WTC11 (cell line): ENCODE measurements around the gene CFAP126. TPM values are rescaled to one million over a fixed set of nuclear protein-coding genes. Genes with fewer than 3 reads are reported as not detected.

Experiments used
- ATAC-seq: fragments of 200-7000 bp; cut with Tn5 transposase; 2 replicates; pipeline ENCODE4 v1.10.0; 2021; ENCODE audit warnings: mild to moderate bottlenecking, moderate library complexity
- CTCF ChIA-PET: fragments of 300-600 bp; sonication (Branson Sonifier 250); formaldehyde crosslinking; loops from one replicate; lab custom pipeline; 2021; ENCODE audit warnings: antibody characterized with exemption; lab: Charles Lee
- POLR2A ChIA-PET: fragments of 350-600 bp; sonication (Branson Sonifier 250); formaldehyde crosslinking; loops from one replicate; lab custom pipeline; 2021; ENCODE audit warnings: antibody characterized with exemption; lab: Charles Lee
- DNase-seq: peaks from one replicate; pipeline ENCODE4 v3.0.0; 2021; ENCODE audit warnings: low spot score
- H3K27ac Mint-ChIP-seq: 2 replicates; pipeline ENCODE4 v1.8.0; 2021; ENCODE audit warnings: mixed read lengths
- H3K27me3 Mint-ChIP-seq: 2 replicates; pipeline ENCODE4 v1.8.0; 2021; ENCODE audit warnings: low read depth, mild to moderate bottlenecking, moderate library complexity, mixed read lengths
- H3K36me3 Mint-ChIP-seq: 2 replicates; pipeline ENCODE4 v1.8.0; 2021; ENCODE audit warnings: mixed read lengths
- H3K4me1 Mint-ChIP-seq: 2 replicates; pipeline ENCODE4 v1.8.0; 2022; ENCODE audit warnings: mixed read lengths
- H3K4me3 Mint-ChIP-seq: 2 replicates; pipeline ENCODE4 v1.8.0; 2021; ENCODE audit warnings: mild to moderate bottlenecking, moderate library complexity, mixed read lengths
- H3K9me3 Mint-ChIP-seq: 2 replicates; pipeline ENCODE4 v1.8.0; 2021; ENCODE audit warnings: mixed read lengths
- AFF4 ChIP-seq: sonication (generic); formaldehyde crosslinking; IDR thresholded peaks from 2 replicates; pipeline ENCODE4 v1.8.1; 2023; ENCODE audit warnings: mild to moderate bottlenecking, missing genetic modification reagents, borderline replicate concordance
- AR ChIP-seq: fragments of 250-450 bp; sonication (Bioruptor Pico); IDR thresholded peaks from 2 replicates; pipeline ENCODE4 v1.9.0; 2021; ENCODE audit warnings: mild to moderate bottlenecking
- E2F5 ChIP-seq: sonication (generic); formaldehyde crosslinking; IDR thresholded peaks from 2 replicates; pipeline ENCODE4 v1.8.1; 2022; ENCODE audit warnings: mild to moderate bottlenecking, moderate library complexity, missing genetic modification reagents
- ERG ChIP-seq: fragments of 250-450 bp; sonication (Bioruptor Pico); IDR thresholded peaks from 2 replicates; pipeline ENCODE4 v1.8.0; 2021; ENCODE audit warnings: mild to moderate bottlenecking
- GRHL2 ChIP-seq: fragments of 250-450 bp; sonication (Bioruptor Pico); IDR thresholded peaks from 2 replicates; pipeline ENCODE4 v1.8.0; 2022; ENCODE audit warnings: mild to moderate bottlenecking, moderate library complexity; ENCODE audit not compliant: insufficient replicate concordance, severe bottlenecking
- JUN ChIP-seq: sonication (generic); formaldehyde crosslinking; IDR thresholded peaks from 2 replicates; pipeline ENCODE4 v1.8.0; 2023; ENCODE audit warnings: mild to moderate bottlenecking, missing genetic modification reagents
- MXD4 ChIP-seq: fragments of 250-450 bp; sonication (Bioruptor Pico); IDR thresholded peaks from 2 replicates; pipeline ENCODE4 v1.8.0; 2021; ENCODE audit warnings: mild to moderate bottlenecking, moderate library complexity, borderline replicate concordance
- SMAD4 ChIP-seq: sonication (generic); formaldehyde crosslinking; IDR thresholded peaks from 2 replicates; pipeline ENCODE4 v1.8.0; 2022; ENCODE audit warnings: mild to moderate bottlenecking, missing genetic modification reagents
- SOX15 ChIP-seq: fragments of 250-450 bp; sonication (Bioruptor Pico); IDR thresholded peaks from 2 replicates; pipeline ENCODE4 v1.9.0; 2021; ENCODE audit warnings: mild to moderate bottlenecking
- SP1 ChIP-seq: sonication (generic); formaldehyde crosslinking; conservative IDR thresholded peaks from 2 replicates; pipeline ENCODE4 v1.8.1; 2022; ENCODE audit warnings: missing genetic modification reagents
- TCF7 ChIP-seq: sonication (generic); formaldehyde crosslinking; IDR thresholded peaks from 2 replicates; pipeline ENCODE4 v1.8.0; 2022; ENCODE audit warnings: mild to moderate bottlenecking, low read depth, missing genetic modification reagents, moderate library complexity
- TEAD4 ChIP-seq: sonication (generic); formaldehyde crosslinking; IDR thresholded peaks from 2 replicates; pipeline ENCODE4 v1.8.0; 2022; ENCODE audit warnings: mild to moderate bottlenecking, missing genetic modification reagents
- USF1 ChIP-seq: sonication (generic); formaldehyde crosslinking; IDR thresholded peaks from 2 replicates; pipeline ENCODE4 v1.8.0; 2022; ENCODE audit warnings: mild to moderate bottlenecking, missing genetic modification reagents
- ZBTB21 ChIP-seq: sonication (generic); formaldehyde crosslinking; IDR thresholded peaks from 2 replicates; pipeline ENCODE4 v1.8.1; 2023; ENCODE audit warnings: mild to moderate bottlenecking, missing genetic modification reagents, borderline replicate concordance
- ZBTB43 ChIP-seq: sonication (generic); formaldehyde crosslinking; IDR thresholded peaks from 2 replicates; pipeline ENCODE4 v1.8.1; 2023; ENCODE audit warnings: mild to moderate bottlenecking, missing genetic modification reagents
- ZNF219 ChIP-seq: sonication (generic); formaldehyde crosslinking; IDR thresholded peaks from 2 replicates; pipeline ENCODE4 v1.8.0; 2023; ENCODE audit warnings: missing genetic modification reagents, mild to moderate bottlenecking, borderline replicate concordance
- ZNF263 ChIP-seq: sonication (generic); formaldehyde crosslinking; IDR thresholded peaks from 2 replicates; pipeline ENCODE4 v1.8.1; 2022; ENCODE audit warnings: low read depth, mild to moderate bottlenecking, moderate library complexity, missing genetic modification reagents
- ZNF281 ChIP-seq: sonication (generic); formaldehyde crosslinking; IDR thresholded peaks from 2 replicates; pipeline ENCODE4 v1.8.0; 2023; ENCODE audit warnings: mild to moderate bottlenecking, missing genetic modification reagents
- total RNA-seq: library from RNA; stranded (reverse); gene quantifications from 3 replicates; pipeline ENCODE4 v1.2.3, GENCODE V29; 2021

The CFAP126 gene
- total RNA-seq, 1 experiment from 2014 or later = not detected

- ChIA-PET CTCF (interaction anchor here (0.6 to 2.0 kb wide), 2 partner anchors 23 to 553 kb away, joined by 3 to 4 read pairs; no protein-coding TSS in a partner anchor), POLR2A (no interaction called here)
- Mint-ChIP-seq H3K9me3 (no peaks in the 10 kb centered on the region), H3K36me3 (peaks cover 14% of the 10 kb centered on the region), H3K4me3 (no peak overlapping the region), H3K27ac (no peak overlapping the region), H3K27me3 (no peaks in the 10 kb centered on the region), H3K4me1 (no peaks in the 10 kb centered on the region)
- DNase-seq (no peak), ATAC-seq (no peak)
- TF ChIP-seq ZNF281 (CRISPR knock-in tag) = no peak
- no peak for TF ChIP-seq TEAD4
- no peak for TF ChIP-seq ERG (CRISPR knock-in tag)
- no peak for TF ChIP-seq TCF7 (CRISPR knock-in tag)
- TF ChIP-seq AR (CRISPR knock-in tag) = no peak
- TF ChIP-seq MXD4 = no peak
- no peak for TF ChIP-seq SMAD4
- no peak for TF ChIP-seq ZBTB21 (CRISPR knock-in tag)
- TF ChIP-seq SOX15 (CRISPR knock-in tag) = no peak
- TF ChIP-seq ZNF263 (CRISPR knock-in tag) = no peak
- no peak for TF ChIP-seq ZBTB43 (CRISPR knock-in tag)
- no peak for TF ChIP-seq GRHL2
- TF ChIP-seq E2F5 (CRISPR knock-in tag) = no peak
- no peak for TF ChIP-seq ZNF219 (CRISPR knock-in tag)
- TF ChIP-seq JUN = no peak
- no peak for TF ChIP-seq AFF4 (CRISPR knock-in tag)
- TF ChIP-seq SP1 (CRISPR knock-in tag) = no peak
- TF ChIP-seq USF1 (CRISPR knock-in tag) = no peak
Observed at GRCh38 chr1:161359291-161359690, 8.4 kb downstream of the CFAP126 start.
